Muscle of back (tissue), 11 donors: Measurements from ENCODE around the gene CHTF8. TPM values are rescaled to one million over a fixed set of nuclear protein-coding genes. Genes with fewer than 3 reads are reported as not detected.
"Not testable (repeated sequence)": the region's sequence is repeated elsewhere in the genome, so short reads cannot be mapped to it uniquely, and the experiment has no call there.

Experiments
- DNase-seq, 3 donors: peaks; one replicate each; pipeline versions ENCODE4 v3.0.0 to v3.0.0-alpha.2; 2013
- polyA plus RNA-seq, 10 donors: library from polyadenylated mRNA; unstranded; fragments of 120-200 nt; gene quantifications; one replicate each; pipeline ENCODE4 v1.2.1, GENCODE V29; 2013; ENCODE audit not compliant: insufficient read length in 10 of 10

The CHTF8 gene
- polyA plus RNA-seq, 10 donors = 58.6 to 83.0 (median 65.6) TPM

DNA sequence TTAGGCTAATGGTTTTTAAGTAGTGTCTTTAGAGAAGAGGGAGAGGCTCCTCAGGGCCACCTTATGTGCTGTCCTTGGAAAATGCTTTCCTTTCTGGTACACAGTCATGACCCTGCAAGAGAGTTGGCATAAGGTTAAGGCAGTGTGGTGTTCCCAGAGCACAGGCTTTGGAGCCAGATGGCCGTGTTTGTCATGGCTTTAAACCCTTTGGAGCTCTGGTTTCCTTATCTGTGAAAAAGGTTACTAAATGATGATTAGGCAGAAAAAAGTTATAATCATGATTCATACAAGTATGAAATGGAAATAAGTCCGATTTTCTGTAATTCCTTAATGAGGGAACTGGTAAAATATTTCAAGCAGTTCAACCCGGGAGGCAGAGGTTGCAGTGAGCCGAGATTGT is 13.3 kb upstream of the CHTF8 start:
- no peak for DNase-seq

DNA sequence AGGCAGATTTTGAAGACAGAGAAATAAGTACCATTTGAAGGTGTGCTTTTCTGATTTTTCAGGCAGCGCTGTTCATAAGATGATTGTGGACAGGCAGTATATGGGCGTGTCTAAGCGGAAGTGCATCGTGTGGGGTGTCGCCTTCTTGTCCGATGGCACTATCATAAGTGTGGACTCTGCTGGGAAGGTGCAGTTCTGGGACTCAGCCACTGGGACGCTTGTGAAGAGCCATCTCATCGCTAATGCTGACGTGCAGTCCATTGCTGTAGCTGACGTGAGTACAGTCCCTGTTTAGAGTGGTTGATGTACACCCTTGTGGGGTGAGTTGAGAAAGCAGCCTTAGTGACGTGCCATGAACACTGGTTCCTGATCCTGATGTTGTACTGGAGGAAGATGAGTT is 10.7 kb upstream of the CHTF8 start:
- DNase-seq = no peak

DNA sequence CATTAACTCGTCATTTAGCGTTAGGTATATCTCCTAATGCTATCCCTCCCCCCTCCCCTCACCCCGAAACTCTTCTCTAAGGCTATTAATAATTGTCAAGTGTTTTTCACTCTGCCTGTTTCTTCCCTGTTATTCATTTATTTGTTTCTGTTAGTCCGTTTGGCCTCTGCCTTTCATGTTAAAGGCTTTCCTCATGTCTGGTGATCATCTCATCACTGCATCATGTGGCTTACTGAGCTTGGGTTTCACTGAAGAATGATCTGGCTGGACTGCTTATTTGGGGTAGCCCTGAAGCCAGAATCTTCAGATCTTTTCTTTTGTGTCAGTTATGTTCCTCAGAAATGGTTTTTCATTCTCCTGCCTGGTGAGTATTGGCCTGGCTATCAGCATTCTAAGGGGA is 9.5 kb upstream of the CHTF8 start:
- DNase-seq = no peak

DNA sequence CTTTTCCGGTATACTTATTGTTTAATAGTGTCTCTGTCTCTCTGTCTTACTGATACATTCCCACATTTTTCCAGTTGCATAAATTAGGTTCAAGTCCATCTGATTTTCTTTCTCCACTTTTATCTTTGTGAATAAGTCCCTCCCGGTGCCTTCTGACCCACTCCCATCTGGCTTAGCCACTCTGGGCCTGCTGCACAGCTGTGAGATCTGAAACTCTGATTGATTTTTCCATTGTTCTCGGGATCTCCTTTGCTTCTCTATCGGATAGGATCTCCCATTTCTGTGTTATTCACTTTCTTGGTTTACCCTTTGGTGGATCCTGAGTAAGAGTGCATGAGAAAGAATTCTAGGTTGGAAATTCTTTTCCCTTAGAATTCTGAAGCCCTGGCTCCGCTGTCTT is 8.6 kb upstream of the CHTF8 start:
- no peak for DNase-seq

DNA sequence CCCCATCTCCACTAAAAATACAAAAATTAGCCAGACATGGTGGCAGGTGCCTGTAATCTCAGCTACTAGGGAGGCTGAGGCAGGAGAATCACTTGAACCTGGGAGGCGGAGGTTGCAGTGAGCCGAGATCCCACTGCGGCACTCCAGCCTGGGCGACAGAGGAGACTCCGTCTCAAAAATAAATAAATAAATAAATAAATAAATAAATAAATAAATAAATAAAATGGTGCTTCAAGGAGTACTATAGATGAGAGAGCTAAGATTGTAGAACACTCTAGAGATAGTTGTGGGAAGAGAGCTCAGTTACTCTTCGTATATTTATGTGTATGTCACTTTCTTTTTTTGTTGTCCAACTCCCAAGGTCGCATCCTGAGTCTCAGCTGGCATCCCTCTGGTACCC is 7.1 kb upstream of the CHTF8 start:
- DNase-seq = not testable (repeated sequence)

DNA sequence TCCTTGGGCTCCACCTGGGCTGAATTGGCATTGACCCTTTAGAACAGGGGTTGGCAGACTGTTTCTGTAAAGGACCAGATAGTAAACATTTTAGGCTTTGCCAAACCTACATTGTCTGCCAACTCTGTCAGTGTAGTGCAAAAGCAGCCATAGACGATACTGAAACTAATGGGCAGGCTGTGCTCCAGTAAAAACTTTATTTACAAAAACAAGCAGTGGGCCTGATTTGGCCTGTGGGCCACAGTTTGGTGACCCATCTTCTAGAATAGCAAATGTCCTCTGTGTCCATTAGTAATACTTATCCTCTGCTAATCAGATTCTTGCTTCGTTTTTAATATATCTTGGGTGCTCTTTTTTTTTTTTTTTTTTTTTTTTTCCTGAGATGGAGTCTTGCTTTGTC is 6.2 kb upstream of the CHTF8 start:
- DNase-seq = no peak

DNA sequence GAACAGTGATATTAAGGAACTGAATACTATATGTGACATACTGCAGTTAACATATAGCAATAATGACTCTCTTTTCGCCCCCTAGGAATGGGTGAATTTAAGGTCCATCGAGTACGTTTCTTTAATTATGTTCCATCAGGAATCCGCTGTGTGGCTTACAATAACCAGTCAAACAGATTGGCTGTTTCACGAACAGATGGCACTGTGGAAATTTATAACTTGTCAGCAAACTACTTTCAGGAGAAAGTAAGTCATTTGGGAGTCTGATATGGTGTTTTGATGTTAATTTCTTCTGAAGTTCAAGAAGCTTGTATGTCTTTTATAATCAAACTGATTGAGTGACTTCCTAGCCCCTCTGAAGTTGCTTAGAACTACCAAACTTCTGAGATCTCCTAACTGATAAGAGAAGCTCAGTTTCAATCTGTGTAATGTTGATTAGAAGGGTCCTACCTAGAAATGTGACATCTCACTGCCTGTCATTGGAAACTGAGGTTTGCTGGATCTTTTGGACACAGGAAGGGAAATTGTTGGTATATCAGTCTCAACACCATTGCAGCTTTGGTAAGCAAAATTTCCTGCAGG is 1.1 kb upstream of the CHTF8 start:
- no peak for DNase-seq

DNA sequence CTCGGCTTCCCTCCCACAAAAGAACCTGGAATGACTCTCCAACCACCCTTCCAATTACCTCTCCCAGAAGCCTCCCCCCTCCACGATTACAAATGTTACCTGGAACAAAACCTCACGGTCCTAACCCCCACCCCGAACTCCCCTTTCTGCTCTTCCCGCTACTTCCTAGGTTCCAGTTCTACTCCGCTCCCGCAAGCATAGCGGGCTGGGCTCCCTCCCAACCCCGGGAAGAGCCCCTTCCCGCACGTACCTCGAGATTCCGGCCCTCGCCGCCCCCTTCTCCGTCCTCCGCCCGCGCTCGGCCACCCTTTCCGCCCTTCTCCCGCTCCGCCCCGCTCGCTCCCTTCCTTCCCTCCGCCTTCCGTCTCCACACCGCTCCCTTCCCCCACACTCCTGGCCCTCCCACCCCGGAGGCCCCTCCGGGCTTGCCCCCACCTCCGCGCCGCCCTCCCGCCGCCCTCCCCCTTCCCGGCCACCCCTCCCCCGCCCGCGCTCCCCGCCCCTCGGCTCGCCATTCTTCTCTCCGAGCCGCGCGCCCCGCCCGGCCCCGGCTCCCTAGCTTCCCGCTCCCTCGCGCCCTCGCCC is 457 bp downstream of the CHTF8 start:
- DNase-seq = peak; percentile 75 to 92 (median 88)

DNA sequence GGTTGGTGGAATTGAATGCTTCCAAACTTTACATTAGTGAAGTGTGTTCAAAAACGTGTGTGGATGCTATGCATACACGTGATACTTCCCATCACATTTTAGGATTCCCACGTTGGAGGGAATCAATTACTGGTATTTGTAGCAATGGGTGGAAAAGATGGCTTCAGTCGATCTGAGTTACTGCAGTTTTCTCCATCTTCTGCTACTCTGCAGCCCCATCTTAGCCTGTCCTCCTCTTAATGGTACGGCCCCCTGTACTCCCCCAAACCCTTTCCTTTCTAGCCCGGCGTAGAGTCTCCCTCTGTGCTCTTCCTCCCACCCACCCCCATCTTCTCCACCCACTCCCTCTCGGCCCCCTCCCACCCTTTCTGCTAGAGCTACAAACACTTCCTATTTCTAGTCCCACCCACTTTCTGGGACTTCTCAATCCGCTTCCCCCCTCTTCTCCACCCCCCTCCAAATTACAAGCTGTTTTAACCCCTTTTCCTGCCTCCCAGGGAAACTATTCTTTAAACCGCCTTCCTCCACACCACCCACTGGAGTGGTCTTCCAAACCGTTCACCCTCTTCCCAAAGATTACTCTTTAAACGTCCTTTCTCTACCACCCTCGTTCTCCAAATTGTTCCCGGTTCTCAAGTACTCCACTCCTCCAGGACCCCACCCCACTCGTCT is 1.1 kb downstream of the CHTF8 start:
- DNase-seq = peak; percentile 33 to 75 (median 58)

DNA sequence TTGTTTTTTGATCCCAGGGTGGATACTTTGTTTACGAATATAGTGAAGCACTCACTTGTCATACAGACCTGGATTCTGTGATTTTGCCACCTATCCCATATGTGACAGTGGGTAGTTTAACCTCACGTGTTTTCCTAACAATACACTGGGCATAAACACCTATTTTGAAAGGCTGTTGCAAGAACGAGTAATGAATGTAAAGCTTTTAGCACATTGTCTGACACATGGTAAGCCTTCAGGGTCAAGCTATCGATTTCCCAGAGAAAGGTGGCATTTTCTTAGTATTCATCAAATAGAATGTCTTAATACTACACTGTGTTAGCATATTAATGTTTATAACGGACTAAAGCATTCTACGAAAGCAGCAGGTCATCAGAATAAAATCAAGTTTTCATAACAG is 1.9 kb downstream of the CHTF8 start:
- no peak for DNase-seq

DNA sequence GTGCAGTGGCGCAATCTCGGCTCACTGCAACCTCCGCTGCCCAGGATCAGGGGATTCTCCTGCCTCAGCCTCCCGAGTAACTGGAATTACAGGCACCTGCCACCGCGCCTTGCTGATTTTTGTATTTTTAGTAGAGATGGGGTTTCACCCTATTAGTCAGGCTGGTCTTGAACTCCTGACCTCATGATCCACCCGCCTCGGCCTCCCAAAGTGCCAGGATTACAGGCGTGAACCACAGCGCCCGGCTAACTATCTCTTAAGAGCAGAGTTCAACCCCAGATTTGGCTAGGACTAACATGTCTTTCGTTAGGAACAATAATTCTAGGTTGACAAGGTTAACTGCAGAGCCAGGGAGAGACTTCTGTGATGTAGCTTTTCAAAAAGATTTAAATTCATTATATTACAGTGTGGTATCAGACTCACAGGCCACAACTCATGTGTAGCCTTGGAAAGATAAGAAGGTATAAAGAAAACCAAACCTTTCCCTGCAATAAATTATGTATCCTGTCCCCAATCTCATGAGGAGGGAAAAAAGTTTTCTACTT is 4.3 kb downstream of the CHTF8 start:
- DNase-seq = no peak

DNA sequence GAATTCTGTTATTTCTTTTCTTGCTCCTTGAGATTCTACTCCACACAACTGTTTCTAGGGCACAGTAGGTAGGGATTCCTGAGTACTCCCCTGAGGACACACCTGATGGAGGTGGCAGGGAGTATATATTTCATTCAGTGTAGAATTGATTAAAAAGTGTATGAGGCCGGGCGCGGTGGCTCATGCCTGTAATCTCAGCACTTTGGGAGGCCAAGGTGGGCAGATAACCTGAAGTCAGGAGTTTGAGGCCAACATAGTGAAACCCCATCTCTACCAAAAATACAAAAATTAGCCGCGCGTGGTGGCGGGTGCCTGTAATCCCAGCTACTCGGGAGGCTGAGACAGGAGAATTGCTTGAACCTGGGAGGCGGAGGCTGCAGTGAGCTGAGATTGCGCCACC is 5.6 kb downstream of the CHTF8 start:
- not testable (repeated sequence) for DNase-seq

DNA sequence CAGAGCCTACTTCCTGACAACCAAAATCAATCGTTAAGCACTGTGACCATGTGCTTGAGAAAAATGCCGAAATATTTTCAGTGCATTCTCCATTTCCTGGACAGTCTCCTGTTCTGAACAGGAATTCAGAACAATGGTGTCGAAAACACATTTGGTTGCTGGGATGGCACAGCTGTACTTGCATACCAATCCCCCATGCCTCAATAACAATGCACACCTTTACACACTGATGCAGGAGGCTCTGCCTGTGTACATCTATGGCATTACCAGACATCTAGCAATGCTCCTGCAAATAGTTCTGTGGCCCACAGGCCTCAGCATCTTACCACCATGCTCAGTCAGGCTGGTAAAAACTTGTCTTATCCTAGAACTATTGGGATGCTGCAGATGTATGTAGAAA is 6.2 kb downstream of the CHTF8 start:
- no peak for DNase-seq

DNA sequence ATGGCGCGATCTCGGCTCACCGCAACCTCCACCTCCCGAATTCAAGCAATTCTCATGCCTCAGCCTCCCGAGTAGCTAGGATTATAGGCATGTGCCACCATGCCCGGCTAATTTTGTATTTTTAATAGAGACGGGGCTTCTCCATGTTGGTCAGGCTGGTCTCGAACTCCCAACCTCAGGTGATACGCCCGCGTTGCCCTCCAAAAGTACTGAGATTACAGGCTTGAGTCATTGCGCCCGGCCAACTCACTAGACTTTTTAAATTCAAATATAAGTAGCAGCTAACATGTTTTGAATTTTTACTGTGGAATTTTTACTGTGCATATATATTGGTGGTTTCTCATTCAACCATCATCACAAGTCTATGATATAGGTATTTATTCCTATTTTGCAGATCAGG is 7.4 kb downstream of the CHTF8 start:
- not testable (repeated sequence) for DNase-seq

DNA sequence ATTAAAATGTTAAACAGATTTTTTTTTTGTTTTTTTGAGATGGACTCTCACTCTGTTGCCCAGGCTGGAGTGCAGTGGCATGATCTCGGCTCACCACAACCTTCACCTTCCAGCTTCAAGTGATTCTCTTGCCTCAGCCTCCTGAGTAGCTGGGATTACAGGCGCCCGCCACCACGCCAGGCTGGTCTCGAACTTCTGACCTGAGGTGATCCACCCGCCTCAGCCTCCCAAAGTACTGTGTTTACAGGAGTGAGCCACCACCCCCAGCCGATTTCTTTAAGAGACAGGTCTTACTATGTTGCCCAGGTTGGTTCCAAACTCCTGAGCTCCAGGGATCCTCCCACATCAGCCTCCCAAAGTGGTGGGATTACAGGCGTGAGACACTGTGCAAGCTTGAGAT is 8.0 kb downstream of the CHTF8 start:
- DNase-seq = not testable (repeated sequence)

DNA sequence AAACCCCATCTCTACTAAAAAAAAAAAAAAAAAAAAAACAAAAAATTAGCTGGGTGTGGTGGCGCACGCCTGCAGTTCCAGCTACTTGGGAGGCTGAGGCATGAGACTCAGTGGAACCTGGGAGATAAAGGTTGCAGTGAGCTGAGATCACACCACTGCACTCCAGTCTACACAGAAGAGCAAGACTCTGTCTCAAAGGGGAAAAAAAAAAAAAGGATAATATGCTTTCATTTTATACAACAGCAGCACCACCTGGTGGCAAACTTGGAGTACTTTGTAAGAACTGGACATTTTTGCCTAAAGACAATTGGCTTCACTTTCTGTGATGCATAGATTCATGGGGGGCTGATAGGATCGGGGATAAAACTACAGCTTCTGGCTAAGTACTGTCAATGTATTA is 8.5 kb downstream of the CHTF8 start:
- peak; percentile 54 to 74 (median 58) for DNase-seq

DNA sequence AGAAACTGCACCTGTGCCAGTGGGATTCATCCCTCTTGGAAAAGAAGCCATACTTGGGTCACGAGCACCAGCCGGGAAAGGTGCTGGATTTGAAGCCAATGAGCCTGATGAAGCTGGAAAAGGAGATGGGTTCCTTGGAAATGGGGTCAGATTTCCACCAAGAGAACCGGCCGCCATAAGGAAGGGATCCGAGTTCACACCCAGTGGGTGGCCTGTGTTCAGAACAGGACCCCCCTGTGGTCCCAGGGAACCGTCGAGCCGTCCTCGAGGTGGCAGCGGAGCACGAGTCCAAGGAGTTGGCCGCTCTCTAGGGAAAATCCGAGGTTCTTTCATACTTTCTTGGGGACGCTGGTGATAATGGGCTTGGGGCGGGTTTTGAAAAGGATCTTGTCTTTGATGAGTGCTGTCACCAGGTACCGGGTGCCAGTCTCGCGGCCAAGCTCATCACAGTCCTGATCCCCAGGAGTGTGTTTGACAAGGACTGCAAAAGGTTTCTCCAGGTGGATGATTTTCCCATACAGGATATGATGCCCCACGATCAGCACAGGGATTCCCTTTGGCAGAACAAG is 12.2 kb downstream of the CHTF8 start:
- no peak for DNase-seq

DNA sequence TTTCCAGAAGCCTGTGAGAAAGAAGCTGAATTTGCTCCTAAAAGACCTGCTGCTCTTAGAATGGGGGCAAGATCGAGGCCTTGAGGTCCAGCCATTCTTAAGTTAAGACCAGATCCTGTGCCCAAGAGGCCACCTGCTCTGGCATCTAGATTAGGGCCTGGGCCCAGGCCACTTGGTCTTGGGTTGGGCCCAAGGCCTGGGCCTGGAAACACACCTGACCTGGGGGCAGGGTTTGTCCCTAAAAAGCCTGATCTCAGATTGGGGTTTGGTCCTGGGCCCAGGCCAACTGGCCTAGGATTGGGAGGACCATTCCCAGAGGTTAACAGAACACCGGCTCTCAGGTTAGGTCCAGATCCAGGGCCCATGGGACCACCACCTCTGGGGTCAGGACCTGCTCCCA is 12.9 kb downstream of the CHTF8 start:
- no peak for DNase-seq

DNA sequence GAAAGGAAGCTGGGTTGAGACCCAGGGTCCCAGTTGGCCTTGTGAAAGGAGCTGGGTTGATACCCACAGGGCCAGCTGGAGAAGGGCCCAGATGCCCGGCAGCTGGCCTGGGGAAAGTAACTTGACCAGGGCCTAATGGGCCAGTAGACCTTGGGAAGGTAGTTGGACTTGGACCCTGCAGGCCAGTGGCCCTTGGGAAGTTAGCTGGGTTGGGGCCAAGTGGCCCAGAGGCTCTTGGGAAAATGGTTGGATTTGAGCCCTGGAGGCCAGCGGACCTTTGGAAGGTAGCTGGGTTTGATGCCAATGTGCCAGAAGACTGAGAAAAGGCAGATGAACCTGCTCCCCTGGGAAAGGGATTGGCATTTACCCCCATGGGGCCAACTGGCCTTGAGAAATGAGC is 13.4 kb downstream of the CHTF8 start:
- no peak for DNase-seq

DNA sequence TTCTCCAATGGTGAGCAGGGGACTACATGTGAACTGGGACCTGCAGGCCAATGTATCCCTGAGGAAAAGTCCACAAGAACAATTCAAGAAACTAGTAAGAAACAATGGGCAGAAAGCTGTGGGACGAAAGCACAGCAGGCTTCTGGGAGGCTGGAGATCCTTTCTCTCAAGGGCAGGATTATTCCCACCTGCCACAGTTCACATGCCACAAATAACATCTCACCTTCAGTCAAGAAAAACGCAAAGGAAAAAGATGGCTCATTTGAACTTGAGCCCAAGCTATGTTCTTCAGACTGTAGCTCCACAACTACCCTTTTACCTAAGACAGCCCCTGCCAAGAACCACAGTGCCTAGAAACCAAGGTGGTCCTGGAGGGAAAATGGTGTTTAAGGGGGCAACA is 13.9 kb downstream of the CHTF8 start:
- DNase-seq = no peak

DNA sequence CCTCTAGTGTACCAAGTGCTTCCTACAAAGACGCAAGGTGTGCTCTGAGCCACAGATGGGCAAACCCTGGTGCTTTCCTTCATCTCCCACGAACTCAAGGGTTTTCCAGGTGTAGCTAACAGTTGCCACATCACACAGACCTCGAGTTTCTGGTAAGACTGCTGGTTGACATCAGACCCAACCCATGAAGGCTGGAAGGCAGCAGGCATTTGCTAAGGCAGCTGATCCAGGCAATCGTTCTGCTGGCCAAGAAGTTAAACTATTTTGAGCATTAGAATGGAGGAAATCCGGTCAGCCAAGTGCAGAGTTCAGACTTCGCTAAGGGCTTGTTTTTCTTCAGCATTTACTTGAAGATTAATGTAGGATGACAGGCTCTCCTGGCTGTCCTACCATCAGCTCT is 15.5 kb downstream of the CHTF8 start:
- DNase-seq = no peak

DNA sequence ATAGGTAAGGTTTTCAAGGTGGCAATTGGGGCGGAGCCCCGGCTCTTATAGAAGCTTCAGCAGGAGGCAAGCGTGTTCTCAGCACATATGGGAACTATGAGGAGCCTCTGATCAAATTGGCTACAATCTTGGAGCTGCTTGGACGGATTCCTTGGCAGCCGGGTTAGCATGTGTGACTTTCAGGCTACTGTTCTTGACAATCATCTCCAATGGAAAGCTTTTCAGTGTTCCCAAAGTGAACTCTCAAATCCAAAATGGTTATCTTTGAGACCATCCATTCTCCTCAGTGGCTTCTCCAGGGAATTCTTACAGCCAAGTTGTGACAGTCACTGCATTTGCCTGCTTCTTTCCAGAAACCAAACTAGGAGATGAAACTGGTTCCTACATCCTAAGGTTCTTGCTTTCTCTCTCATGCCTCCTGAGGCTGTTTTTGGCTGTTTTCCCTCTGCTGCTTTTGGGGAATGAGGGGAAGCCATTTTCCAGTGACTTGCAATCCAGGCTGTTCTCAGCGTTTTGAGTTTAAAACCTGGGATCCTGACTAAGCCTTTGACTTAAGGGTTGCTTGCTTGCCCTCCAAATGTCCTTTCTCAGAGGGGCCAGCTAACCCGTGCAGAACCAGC is 16.0 kb downstream of the CHTF8 start:
- no peak for DNase-seq

DNA sequence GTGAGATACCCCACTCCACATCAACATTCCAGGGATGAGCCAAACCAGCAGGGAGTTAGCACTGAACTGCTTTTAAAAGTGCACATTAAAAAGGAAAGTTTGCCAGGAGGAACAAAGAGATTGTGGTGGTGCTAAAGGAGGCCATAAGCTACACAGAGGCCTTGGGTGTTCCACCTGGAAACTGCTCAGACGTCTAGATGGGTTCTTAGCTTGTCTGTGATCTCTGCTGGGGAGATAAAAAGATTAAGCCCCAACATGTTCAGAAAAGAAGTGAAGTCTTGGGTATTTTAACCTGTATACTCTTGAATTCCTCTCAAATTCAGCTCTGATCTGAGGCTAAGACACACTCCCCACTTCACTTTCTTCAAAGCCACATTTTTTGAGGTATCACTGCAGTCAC is 16.6 kb downstream of the CHTF8 start:
- DNase-seq = no peak
